ENCODE data around the gene PRR30. TPM values are rescaled to one million over a fixed set of nuclear protein-coding genes. Genes with fewer than 3 reads are reported as not detected.

Gene PRR30
- polyA plus RNA-seq, 4 donors = not detected

DNA sequence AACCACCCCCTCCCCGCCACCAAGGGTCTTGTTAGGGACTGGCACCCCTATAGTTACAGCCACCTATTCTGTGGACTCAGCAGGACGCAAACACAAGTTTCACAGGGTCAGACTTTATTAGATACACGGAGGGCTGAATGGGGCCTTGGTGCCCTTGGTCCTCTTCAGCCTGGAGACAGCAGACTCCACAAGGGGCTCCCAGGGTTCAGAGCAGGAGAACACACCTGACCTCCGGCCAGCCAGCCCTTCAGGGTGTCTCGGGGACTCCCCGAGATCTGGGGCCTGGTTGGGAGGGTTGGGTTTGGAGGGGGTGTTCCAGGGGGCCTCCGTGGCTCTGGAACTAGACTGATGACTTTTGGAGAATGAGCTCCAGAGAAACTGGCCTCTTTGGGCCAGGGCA is 2.5 kb downstream of the PRR30 start:
- no peaks in the 10 kb centered on the region for H3K27me3 ChIP-seq (ENCODE audit: control insufficient read depth in 3 of 3, insufficient read depth in 3 of 3, low read length in 3 of 3)
- H3K4me1 ChIP-seq (ENCODE audit: control insufficient read depth in 3 of 3, insufficient read depth in 2 of 3, low read depth in 1 of 3, low read length in 2 of 3) = peaks cover 3 to 9% (median 7%) of the 10 kb centered on the region in 3 donors
- no peak for FAIRE-seq
- no peak overlapping the region for H3K4me3 ChIP-seq (ENCODE audit: low read depth in 1 of 3, low read length in 3 of 3)
- peaks cover 0 to 15% (median 6%) of the 10 kb centered on the region in 3 donors for H3K36me3 ChIP-seq (ENCODE audit: control insufficient read depth in 3 of 3, insufficient read depth in 2 of 3, low read depth in 1 of 3, low read length in 3 of 3)
- H3K9me3 ChIP-seq (ENCODE audit: control insufficient read depth in 2 of 2, insufficient read depth in 1 of 2, low read depth in 1 of 2, low read length in 1 of 2) = no peaks in the 10 kb centered on the region
- no peak overlapping the region for H3K27ac ChIP-seq (ENCODE audit: low read depth in 1 of 3, low read length in 2 of 3)
- DNase-seq = no peak
- 88 to 91% (median 91%) methylated on average over 7 of the region's 7 CpGs for WGBS, 3 donors

DNA sequence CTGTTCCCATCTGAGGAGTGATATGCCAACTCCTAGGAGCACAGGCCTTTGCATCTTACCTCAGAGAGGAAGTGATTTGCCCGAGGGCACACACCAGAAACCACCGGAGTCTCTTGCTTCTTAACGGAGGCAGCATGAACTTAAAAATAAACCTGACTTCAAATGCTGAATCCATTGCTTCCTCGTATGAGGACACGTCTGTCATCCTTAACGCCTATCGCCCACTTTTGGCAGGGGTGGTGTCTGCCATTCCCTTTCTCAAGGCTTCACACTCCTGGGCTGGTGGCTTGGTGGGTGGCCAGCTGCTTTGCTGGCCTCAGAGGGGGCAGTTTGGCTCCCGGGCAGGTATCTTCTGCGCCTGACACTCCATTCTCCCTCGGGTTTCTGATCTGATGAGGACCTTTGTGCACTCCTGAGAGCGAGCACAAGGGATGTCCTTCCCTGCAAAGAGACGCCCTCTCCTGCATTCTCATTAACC is 3.7 kb downstream of the PRR30 start:
- no peak overlapping the region for H3K27ac ChIP-seq (ENCODE audit: low read depth in 1 of 3, low read length in 2 of 3)
- H3K4me3 ChIP-seq (ENCODE audit: low read depth in 1 of 3, low read length in 3 of 3) = no peak overlapping the region
- H3K27me3 ChIP-seq (ENCODE audit: control insufficient read depth in 3 of 3, insufficient read depth in 3 of 3, low read length in 3 of 3) = no peaks in the 10 kb centered on the region
- no peaks in the 10 kb centered on the region for H3K9me3 ChIP-seq (ENCODE audit: control insufficient read depth in 2 of 2, insufficient read depth in 1 of 2, low read depth in 1 of 2, low read length in 1 of 2)
- FAIRE-seq (no peak), DNase-seq (no peak)
- peaks cover 5 to 27% (median 9%) of the 10 kb centered on the region in 3 donors for H3K36me3 ChIP-seq (ENCODE audit: control insufficient read depth in 3 of 3, insufficient read depth in 2 of 3, low read depth in 1 of 3, low read length in 3 of 3)
- 82 to 84% (median 83%) methylated on average over 12 of the region's 12 CpGs for WGBS, 3 donors
- peaks cover 3 to 9% (median 7%) of the 10 kb centered on the region in 3 donors for H3K4me1 ChIP-seq (ENCODE audit: control insufficient read depth in 3 of 3, insufficient read depth in 2 of 3, low read depth in 1 of 3, low read length in 2 of 3)

DNA sequence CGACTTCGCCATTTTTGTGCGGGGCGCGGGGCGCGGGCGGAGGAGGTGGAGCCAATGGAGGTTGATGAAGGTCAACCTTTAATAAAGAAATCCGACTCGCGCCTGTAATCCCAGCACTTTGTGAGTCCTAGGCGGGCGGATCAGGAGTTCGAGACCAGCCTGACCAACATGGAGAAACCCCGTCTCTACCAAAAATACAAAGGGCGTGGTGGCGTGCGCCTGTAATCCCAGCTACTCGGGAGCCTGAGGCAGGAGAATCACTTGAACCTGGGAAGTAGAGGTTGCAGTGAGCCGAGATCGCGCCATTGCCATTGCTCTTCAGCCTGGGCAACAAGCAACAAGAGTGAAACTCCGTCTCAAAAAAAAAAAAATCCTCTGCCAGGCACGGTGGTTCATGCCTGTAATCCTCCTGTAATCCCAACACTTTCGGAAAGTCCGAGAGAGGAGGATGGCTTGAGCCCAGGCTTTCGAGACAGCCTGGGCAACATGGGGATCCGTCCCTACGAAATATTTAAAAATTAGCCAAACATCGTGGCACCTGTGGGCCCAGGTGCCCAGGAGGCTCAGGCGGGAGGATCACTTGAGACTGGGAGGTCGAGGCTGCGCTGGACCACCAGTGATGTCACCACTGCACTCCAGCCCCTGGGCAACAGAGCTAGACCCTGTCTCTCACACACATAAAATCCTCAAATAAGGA is 4.3 kb downstream of the PRR30 start:
- Histone ChIP-seq H3K4me3 (ENCODE audit: low read depth in 1 of 3, low read length in 3 of 3) (peak overlapping the region in 1 of 3 donors; percentile 21), H3K27me3 (ENCODE audit: control insufficient read depth in 3 of 3, insufficient read depth in 3 of 3, low read length in 3 of 3) (no peaks in the 10 kb centered on the region), H3K27ac (ENCODE audit: low read depth in 1 of 3, low read length in 2 of 3) (no peak overlapping the region), H3K9me3 (ENCODE audit: control insufficient read depth in 2 of 2, insufficient read depth in 1 of 2, low read depth in 1 of 2, low read length in 1 of 2) (no peaks in the 10 kb centered on the region), H3K36me3 (ENCODE audit: control insufficient read depth in 3 of 3, insufficient read depth in 2 of 3, low read depth in 1 of 3, low read length in 3 of 3) (peaks cover 9 to 33% (median 9%) of the 10 kb centered on the region in 3 donors), H3K4me1 (ENCODE audit: control insufficient read depth in 3 of 3, insufficient read depth in 2 of 3, low read depth in 1 of 3, low read length in 2 of 3) (peaks cover 3 to 9% (median 7%) of the 10 kb centered on the region in 3 donors)
- WGBS, 3 donors = 48 to 54% (median 50%) methylated on average over 33 of the region's 33 CpGs
- no peak for FAIRE-seq
- DNase-seq = no peak

DNA sequence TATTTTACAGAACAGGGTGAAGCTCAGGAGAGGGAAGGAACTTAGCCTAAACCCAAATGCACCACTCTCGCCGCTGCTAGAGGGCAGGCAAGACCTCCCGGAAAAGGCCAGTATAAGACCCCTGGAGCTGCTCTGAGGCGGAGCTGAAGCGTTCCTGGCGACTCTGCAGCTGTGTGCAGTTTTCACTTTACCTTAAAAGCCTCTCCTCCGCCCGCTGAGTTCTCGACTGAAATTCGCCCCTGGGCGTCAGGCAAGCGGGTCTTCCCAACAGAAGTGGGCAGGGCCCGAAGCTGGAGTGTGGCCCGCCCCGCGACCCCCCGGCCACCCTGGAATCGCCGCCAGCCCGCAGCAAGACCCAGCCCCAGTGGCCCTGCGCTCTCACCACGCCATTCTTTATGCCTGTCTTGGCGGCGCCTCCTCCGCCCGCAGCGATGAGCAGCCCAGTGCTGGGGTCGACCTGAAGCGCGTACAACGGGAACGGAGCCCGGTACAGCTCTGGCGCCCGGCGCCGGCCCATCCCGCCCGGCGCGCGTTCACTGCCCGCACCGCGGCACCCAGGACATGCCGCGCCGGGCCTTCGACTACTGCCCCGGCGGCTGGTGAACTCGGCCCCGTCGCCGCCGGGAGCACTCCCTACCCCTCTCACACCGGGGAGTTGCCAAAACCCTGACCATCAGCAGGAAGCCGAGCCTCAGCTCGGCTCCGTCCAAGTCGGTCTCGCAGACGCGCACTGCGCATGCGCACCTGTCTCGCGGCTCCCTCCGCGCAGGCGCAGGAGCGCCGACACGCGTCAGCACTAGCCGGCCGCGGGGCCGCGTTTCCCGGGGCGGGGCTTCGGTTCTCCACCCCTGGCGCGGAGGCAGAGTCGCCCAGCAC is 5.1 kb downstream of the PRR30 start, which contains the start of gene PREB:
PREB (minus strand) TSS at position 732 of the 876 bp plus-strand sequence; CDS start at position 517, 215 bp downstream.
- Histone ChIP-seq H3K36me3 (ENCODE audit: control insufficient read depth in 3 of 3, insufficient read depth in 2 of 3, low read depth in 1 of 3, low read length in 3 of 3) (peaks cover 9 to 41% (median 11%) of the 10 kb centered on the region in 3 donors), H3K9me3 (ENCODE audit: control insufficient read depth in 2 of 2, insufficient read depth in 1 of 2, low read depth in 1 of 2, low read length in 1 of 2) (no peaks in the 10 kb centered on the region), H3K4me1 (ENCODE audit: control insufficient read depth in 3 of 3, insufficient read depth in 2 of 3, low read depth in 1 of 3, low read length in 2 of 3) (peaks cover 3 to 9% (median 7%) of the 10 kb centered on the region in 3 donors), H3K27ac (ENCODE audit: low read depth in 1 of 3, low read length in 2 of 3) (peak within 1 kb of the TSS; percentile 65 to 90 (median 70)), H3K27me3 (ENCODE audit: control insufficient read depth in 3 of 3, insufficient read depth in 3 of 3, low read length in 3 of 3) (no peaks in the 10 kb centered on the region), H3K4me3 (ENCODE audit: low read depth in 1 of 3, low read length in 3 of 3) (peak within 1 kb of the TSS; percentile 80 to 91 (median 89))
- peak; percentile 97 to 98 for DNase-seq
- no peak for FAIRE-seq
- 0 to 1% (median 0%) methylated on average over 83 to 86 of the region's 86 CpGs for WGBS, 3 donors

DNA sequence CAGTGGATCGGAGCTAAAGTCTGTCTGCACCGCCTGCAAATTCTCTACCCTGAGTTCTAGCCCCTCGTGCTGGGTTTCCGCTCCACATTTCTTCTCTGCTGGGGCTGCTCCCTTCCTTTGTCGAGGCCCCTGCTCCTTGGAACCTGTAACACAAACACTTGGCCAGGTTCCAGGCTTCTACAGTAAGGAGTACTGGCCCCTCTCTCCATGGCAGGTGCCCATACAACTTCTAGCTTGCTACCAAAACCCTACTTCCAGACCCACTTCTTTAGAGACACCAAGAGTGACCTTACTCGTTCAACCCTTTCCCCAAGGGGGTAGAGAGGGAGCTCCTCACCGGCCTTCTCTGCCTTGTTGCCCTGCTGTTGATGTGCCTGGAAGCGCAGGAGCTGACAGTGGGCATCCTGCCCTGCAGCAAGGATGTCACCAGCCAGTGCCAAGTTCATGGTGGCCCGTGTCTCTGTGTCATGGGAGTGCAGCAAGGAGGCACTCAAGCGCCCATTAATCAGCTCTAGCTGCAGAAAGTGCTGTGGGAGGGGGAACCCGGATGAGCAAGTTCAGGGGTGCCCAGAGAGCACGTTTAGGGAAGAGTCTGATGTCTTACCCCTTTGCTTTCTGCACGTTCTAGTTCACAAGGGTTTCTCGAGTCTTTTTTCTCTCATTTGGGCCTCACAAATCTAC is 5.9 kb downstream of the PRR30 start:
- Histone ChIP-seq H3K9me3 (ENCODE audit: control insufficient read depth in 2 of 2, insufficient read depth in 1 of 2, low read depth in 1 of 2, low read length in 1 of 2) (no peaks in the 10 kb centered on the region), H3K27me3 (ENCODE audit: control insufficient read depth in 3 of 3, insufficient read depth in 3 of 3, low read length in 3 of 3) (no peaks in the 10 kb centered on the region), H3K4me3 (ENCODE audit: low read depth in 1 of 3, low read length in 3 of 3) (peak overlapping the region; percentile 80 to 91 (median 89)), H3K36me3 (ENCODE audit: control insufficient read depth in 3 of 3, insufficient read depth in 2 of 3, low read depth in 1 of 3, low read length in 3 of 3) (peaks cover 9 to 45% (median 11%) of the 10 kb centered on the region in 3 donors), H3K27ac (ENCODE audit: low read depth in 1 of 3, low read length in 2 of 3) (peak overlapping the region in 1 of 3 donors; percentile 90), H3K4me1 (ENCODE audit: control insufficient read depth in 3 of 3, insufficient read depth in 2 of 3, low read depth in 1 of 3, low read length in 2 of 3) (peaks cover 3 to 9% (median 7%) of the 10 kb centered on the region in 3 donors)
- no peak for FAIRE-seq
- peak; percentile 26 to 45 for DNase-seq
- WGBS, 3 donors = 24 to 39% (median 30%) methylated on average over 14 of the region's 14 CpGs

DNA sequence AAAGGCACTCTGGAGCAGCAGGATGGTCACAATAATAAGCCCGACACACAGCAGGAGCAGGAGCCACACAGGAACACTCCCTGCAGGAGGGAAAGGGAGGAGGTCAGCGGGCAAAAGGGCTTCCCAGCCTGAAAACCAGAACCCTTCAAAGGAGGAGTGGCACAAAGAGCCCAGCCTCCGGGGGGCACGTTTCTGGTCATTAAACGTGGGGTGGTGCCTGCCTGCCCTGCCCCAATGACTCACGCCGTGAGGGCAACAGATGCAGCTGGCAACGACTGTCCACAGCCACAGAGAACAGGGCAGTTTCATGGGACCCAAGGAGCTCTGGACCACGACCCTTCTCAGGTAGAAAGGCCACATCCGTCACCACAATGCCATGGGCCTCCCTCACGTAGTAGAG is 7.8 kb downstream of the PRR30 start:
- WGBS, 3 donors = 67 to 86% (median 79%) methylated on average over 11 of the region's 11 CpGs
- DNase-seq (no peak), FAIRE-seq (no peak)
- Histone ChIP-seq H3K27me3 (ENCODE audit: control insufficient read depth in 3 of 3, insufficient read depth in 3 of 3, low read length in 3 of 3) (no peaks in the 10 kb centered on the region), H3K4me1 (ENCODE audit: control insufficient read depth in 3 of 3, insufficient read depth in 2 of 3, low read depth in 1 of 3, low read length in 2 of 3) (peaks cover 3 to 12% (median 7%) of the 10 kb centered on the region in 3 donors), H3K27ac (ENCODE audit: low read depth in 1 of 3, low read length in 2 of 3) (no peak overlapping the region), H3K9me3 (ENCODE audit: control insufficient read depth in 2 of 2, insufficient read depth in 1 of 2, low read depth in 1 of 2, low read length in 1 of 2) (no peaks in the 10 kb centered on the region), H3K36me3 (ENCODE audit: control insufficient read depth in 3 of 3, insufficient read depth in 2 of 3, low read depth in 1 of 3, low read length in 3 of 3) (peaks cover 9 to 45% (median 11%) of the 10 kb centered on the region in 3 donors), H3K4me3 (ENCODE audit: low read depth in 1 of 3, low read length in 3 of 3) (no peak overlapping the region)

DNA sequence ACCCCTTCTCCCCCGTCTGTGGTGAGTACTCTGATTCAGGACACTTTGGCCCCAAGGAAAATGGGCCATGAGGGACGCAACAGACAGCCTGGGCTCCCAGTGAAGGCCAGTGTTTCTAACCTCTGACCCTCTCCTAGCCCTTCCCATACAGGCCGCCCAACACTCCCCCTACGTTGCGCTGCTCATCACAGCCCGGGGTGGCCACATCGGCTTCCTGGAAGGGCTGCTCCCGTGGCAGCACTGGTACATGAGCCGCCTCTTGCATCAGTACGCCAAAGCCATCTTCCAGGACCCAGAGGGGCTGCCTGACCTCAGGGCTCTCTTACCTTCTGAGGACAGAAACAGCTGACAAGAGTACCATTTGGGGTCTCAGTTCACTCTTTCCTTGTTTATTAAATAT is 8.8 kb downstream of the PRR30 start:
- 91 to 96% (median 93%) methylated on average over 10 of the region's 10 CpGs for WGBS, 3 donors
- H3K36me3 ChIP-seq (ENCODE audit: control insufficient read depth in 3 of 3, insufficient read depth in 2 of 3, low read depth in 1 of 3, low read length in 3 of 3) = peaks cover 9 to 45% (median 11%) of the 10 kb centered on the region in 3 donors
- DNase-seq (no peak), FAIRE-seq (no peak)
- H3K9me3 ChIP-seq (ENCODE audit: control insufficient read depth in 2 of 2, insufficient read depth in 1 of 2, low read depth in 1 of 2, low read length in 1 of 2) = no peaks in the 10 kb centered on the region
- no peaks in the 10 kb centered on the region for H3K27me3 ChIP-seq (ENCODE audit: control insufficient read depth in 3 of 3, insufficient read depth in 3 of 3, low read length in 3 of 3)
- peaks cover 3 to 16% (median 7%) of the 10 kb centered on the region in 3 donors for H3K4me1 ChIP-seq (ENCODE audit: control insufficient read depth in 3 of 3, insufficient read depth in 2 of 3, low read depth in 1 of 3, low read length in 2 of 3)
- H3K27ac ChIP-seq (ENCODE audit: low read depth in 1 of 3, low read length in 2 of 3) = no peak overlapping the region
- H3K4me3 ChIP-seq (ENCODE audit: low read depth in 1 of 3, low read length in 3 of 3) = no peak overlapping the region
